SU-DHL-6 (cell line): ENCODE measurements around the gene UPK2.

Experiments used
- H2AFZ ChIP-seq: fragments of 200-600 bp; sonication (generic); 2 replicates; pipeline ENCODE4 v1.6.1; 2014; ENCODE audit warnings: low read depth, mild to moderate bottlenecking, moderate library complexity, mixed read lengths, antibody characterized with exemption, low read length; ENCODE audit not compliant: severe bottlenecking
- H3F3A ChIP-seq: fragments of 200-600 bp; shearing (Covaris generic); 2 replicates; pipeline ENCODE4 v1.6.0; 2016; ENCODE audit warnings: antibody characterized with exemption, mild to moderate bottlenecking; ENCODE audit not compliant: insufficient read depth
- H3K27ac ChIP-seq: fragments of 200-600 bp; sonication (generic); 2 replicates; pipeline ENCODE4 v1.5.1; 2016; ENCODE audit warnings: low read depth, mild to moderate bottlenecking, low read length, moderate library complexity, mixed read lengths
- H3K27me3 ChIP-seq: fragments of 200-600 bp; sonication (generic), shearing (Covaris generic); 2 replicates; pipeline ENCODE4 v1.6.0; 2014; ENCODE audit warnings: mild to moderate bottlenecking, low read length
- H3K36me3 ChIP-seq: fragments of 200-600 bp; sonication (generic); 2 replicates; pipeline ENCODE4 v1.6.1; 2014; ENCODE audit warnings: mild to moderate bottlenecking, low read length, mixed read lengths
- H3K4me2 ChIP-seq: fragments of 300-600, 200-600 bp; shearing (Covaris generic), sonication (generic); 2 replicates; pipeline ENCODE4 v1.6.0; 2014; ENCODE audit warnings: low read length, low read depth, mild to moderate bottlenecking; ENCODE audit not compliant: poor library complexity, severe bottlenecking
- H3K4me3 ChIP-seq: fragments of 200-600 bp; sonication (generic); 2 replicates; pipeline ENCODE4 v1.5.1; 2014; ENCODE audit warnings: antibody characterized with exemption, low read length, mild to moderate bottlenecking, mixed read lengths; ENCODE audit not compliant: insufficient read depth, poor library complexity, severe bottlenecking
- H3K79me2 ChIP-seq: fragments of 200-600 bp; sonication (generic); 2 replicates; pipeline ENCODE4 v1.6.1; 2014; ENCODE audit warnings: mild to moderate bottlenecking, low read length, moderate library complexity; ENCODE audit not compliant: insufficient read depth
- H3K9ac ChIP-seq: fragments of 200-600 bp; sonication (generic); 2 replicates; pipeline ENCODE4 v1.7.0; 2014; ENCODE audit warnings: mild to moderate bottlenecking, low read length
- H3K9me2 ChIP-seq: fragments of 200-600 bp; sonication (generic); replicated peaks from 2 replicates; pipeline ENCODE4 v1.6.1; 2014; ENCODE audit warnings: low read length; ENCODE audit not compliant: insufficient read depth
- H3K9me3 ChIP-seq: fragments of 200-600 bp; sonication (generic); 2 replicates; pipeline ENCODE4 v1.6.1; 2014; ENCODE audit warnings: low read length, mixed read lengths; ENCODE audit not compliant: insufficient read depth
- H4K20me1 ChIP-seq: fragments of 200-600 bp; sonication (generic); 2 replicates; pipeline ENCODE4 v1.6.1; 2014; ENCODE audit warnings: low read depth, mild to moderate bottlenecking, antibody characterized with exemption, low read length, moderate library complexity, mixed read lengths
- CTCF ChIP-seq: fragments of 200-600 bp; sonication (generic); IDR thresholded peaks from one replicate; pipeline ENCODE4 v1.5.1; 2017; ENCODE audit warnings: antibody characterized with exemption, mild to moderate bottlenecking, low read length, moderate library complexity; ENCODE audit not compliant: insufficient read depth, poor library complexity, severe bottlenecking
- EZH2phosphoT487 ChIP-seq: fragments of 200-600 bp; sonication (generic), shearing (Covaris generic); conservative IDR thresholded peaks from 2 replicates; pipeline ENCODE4 v1.6.1; 2018; ENCODE audit warnings: mild to moderate bottlenecking, antibody characterized with exemption, low read length, moderate library complexity, mixed read lengths

UPK2 gene

GRCh38 chr11:118908901-118909618 lies 47.0 kb upstream of the UPK2 start:
- TF ChIP-seq CTCF (no peak), EZH2phosphoT487 (no peak)
- H3K9ac ChIP-seq: no peak overlapping the region
- no peak overlapping the region for H3K27ac ChIP-seq
- H3K27me3 ChIP-seq: no peaks in the 10 kb centered on the region
- no peak overlapping the region for H2AFZ ChIP-seq
- H4K20me1 ChIP-seq: no peaks in the 10 kb centered on the region
- H3K9me3 ChIP-seq: no peaks in the 10 kb centered on the region
- H3K79me2 ChIP-seq: no peaks in the 10 kb centered on the region
- H3K9me2 ChIP-seq: no peaks in the 10 kb centered on the region
- H3F3A ChIP-seq: peaks cover 4% of the 10 kb centered on the region; the same call in 1 of the 2 replicates
- no peak overlapping the region for H3K4me2 ChIP-seq
- H3K36me3 ChIP-seq: no peaks in the 10 kb centered on the region
- H3K4me3 ChIP-seq: no peak overlapping the region

GRCh38 chr11:118909619-118910308 lies 46.3 kb upstream of the UPK2 start:
- Histone ChIP-seq H3K27ac (no peak overlapping the region), H3K9ac (no peak overlapping the region), H3K36me3 (no peaks in the 10 kb centered on the region), H3F3A (peaks cover 8% of the 10 kb centered on the region), H3K9me2 (no peaks in the 10 kb centered on the region), H2AFZ (no peak overlapping the region), H4K20me1 (no peaks in the 10 kb centered on the region), H3K79me2 (no peaks in the 10 kb centered on the region), H3K4me3 (no peak overlapping the region), H3K9me3 (no peaks in the 10 kb centered on the region), H3K27me3 (no peaks in the 10 kb centered on the region), H3K4me2 (no peak overlapping the region)
- TF ChIP-seq CTCF: no peak
- no peak for TF ChIP-seq EZH2phosphoT487

GRCh38 chr11:118910309-118911112 lies 45.6 kb upstream of the UPK2 start:
- TF ChIP-seq EZH2phosphoT487 (no peak), CTCF (no peak)
- Histone ChIP-seq H3K27me3 (no peaks in the 10 kb centered on the region), H3F3A (peaks cover 8% of the 10 kb centered on the region), H4K20me1 (no peaks in the 10 kb centered on the region), H3K9ac (no peak overlapping the region), H3K36me3 (no peaks in the 10 kb centered on the region), H3K79me2 (no peaks in the 10 kb centered on the region), H3K4me3 (no peak overlapping the region), H2AFZ (no peak overlapping the region), H3K9me2 (no peaks in the 10 kb centered on the region), H3K9me3 (no peaks in the 10 kb centered on the region), H3K4me2 (no peak overlapping the region), H3K27ac (no peak overlapping the region)
